Skin of body (tissue), 2 donors: ENCODE data around the gene CLINT1. TPM values are rescaled to one million over a fixed set of nuclear protein-coding genes. Genes with fewer than 3 reads are reported as not detected.
A peak's percentile ranks its signal among the peaks of the same experiment; 100 is the strongest.
"Not testable (repeated sequence)": the region's sequence is repeated elsewhere in the genome, so short reads cannot be mapped to it uniquely, and the experiment has no call there.

Source experiments
- DNase-seq: peaks from one replicate; lab custom pipeline; 2025; lab: John Stamatoyannopoulos, UW
- total RNA-seq: library from RNA; depleted of rRNA; stranded (reverse); fragments of >200 nt; gene quantifications from one replicate; pipeline ENCODE4 v1.2.3, GENCODE V29; 2014

Gene CLINT1
- 97.0 TPM for total RNA-seq

- peak; percentile 83 for DNase-seq
These were observed at the start of gene CLINT1 for GRCh38 chr5:157858527-157859226. CLINT1 (minus strand) TSS chr5:157859145; CDS start chr5:157858970, 175 bp downstream.

DNA sequence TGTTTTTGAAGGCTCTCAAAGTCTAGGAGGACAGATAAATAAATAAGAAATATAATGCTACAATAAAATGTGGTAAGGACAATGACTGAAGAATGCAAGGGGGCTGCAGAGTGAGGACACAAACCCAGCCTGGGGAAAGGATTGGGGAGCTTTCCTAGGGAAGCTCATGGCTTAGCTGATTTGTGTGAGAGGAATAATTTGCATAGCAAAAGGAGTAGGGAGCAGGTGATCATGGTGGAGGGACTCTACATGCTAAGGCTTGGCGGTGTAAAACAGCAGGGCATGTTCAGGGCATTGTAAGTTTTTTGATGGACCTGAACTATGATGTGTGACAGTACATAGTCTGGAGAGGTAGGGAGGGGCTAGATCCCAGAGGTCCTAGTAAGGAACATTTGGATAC lies 49.5 kb upstream of the CLINT1 start:
- no peak for DNase-seq

GRCh38 chr5:157907479-157907878 lies 48.5 kb upstream of the CLINT1 start:
- DNase-seq: no peak

DNA sequence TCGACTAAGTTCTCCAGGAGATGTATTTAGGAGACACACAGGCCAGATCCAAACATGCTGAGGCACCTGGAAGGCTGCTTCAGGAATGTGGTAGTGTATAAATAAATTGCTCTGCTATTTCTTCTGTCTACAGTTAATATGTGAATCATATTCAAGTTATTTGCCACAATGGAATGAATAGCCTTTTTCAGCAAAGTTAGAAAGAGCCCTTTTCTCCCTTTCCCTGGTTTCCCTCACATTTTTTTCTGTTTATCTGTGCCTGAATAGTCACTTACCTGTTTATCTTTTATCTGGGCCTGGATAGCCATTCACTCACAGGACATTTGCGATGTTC lies 44.1 kb upstream of the CLINT1 start:
- no peak for DNase-seq

DNA sequence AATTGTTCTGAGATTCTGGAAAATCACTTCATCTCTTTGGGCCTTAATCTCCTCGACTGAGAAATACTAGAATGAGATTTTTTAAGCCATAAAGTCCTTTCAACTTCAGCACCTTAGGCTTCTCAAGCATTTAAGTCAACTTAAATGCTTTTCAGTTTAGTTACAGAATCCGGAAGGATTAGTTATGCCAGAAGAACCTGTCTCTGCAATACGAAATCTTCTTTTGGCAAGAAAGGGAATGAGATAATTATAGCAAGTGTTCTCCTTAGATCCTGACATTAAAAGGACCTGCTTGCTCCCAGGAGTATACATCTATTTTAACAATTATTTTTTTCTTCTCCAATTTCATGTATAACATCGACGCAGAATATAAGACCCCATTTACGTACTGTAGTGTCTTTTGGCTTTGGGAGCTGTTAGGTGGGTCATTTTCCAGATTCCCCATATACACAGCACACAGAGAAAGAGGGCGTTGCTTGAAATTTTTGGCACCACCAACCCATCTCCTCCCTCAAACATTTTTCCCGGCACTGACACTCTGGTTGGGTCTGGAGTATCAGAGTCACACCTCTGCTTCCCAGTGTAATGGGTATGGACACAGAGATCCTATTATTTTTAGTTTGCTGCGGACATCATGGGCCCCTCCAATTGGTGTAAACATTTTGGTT lies 43.6 kb upstream of the CLINT1 start:
- no peak for DNase-seq

DNA sequence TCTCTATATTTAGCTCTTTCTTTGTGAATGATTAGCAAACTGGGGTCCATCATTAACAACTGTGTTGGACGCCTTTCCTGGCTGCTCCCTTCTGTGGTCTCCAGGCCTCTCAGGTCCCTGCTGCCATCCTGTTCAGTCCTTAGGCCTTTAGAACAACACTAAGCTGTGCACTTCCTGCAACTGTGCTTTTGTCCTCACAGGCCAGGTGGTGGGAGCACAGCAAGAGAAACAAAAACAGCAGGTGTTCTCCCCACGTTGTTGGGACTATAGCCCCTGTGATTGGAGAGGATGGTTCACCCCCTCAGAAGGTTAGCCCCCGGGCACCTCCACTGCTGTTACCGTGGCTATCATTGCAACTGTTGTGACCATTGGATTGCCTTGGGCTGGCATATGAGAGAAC lies 41.7 kb upstream of the CLINT1 start:
- DNase-seq: no peak

DNA sequence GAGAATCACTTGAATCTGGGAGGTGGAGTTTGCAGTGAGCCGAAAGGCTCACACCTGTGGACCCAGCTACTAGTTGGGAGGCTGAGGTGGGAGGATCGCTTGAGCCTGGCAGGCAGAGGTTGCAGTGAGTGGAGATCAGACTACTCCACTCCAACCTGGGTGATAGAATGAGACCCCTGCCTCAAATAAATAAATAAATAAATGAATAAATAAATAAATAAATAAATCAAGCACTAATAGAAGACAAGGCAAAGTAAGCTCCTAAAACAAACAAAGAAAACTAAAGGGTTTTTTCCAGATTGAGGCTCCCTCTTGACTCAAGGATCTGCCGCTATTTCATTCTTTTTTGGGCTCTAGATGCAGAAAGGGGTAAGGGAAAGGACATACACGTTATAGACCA lies 34.7 kb upstream of the CLINT1 start:
- no peak for DNase-seq

DNA sequence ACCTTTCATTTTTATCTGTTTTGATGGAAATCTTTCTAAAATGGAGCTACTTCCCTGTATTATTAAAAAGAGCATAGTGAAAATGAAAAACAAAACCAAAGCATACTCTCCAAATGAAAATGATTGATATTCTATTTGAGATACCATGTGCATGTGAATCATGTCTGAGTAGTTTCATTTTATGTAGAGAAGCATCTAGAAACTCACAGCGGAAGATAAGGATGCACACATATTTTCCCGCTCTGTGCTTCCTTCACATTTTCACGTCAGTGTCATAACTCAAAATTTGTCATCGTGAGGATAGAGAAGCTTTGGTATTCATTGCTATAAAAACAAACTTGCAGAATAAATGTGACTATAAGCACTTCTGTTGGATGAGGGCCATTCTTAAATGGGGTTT lies 34.0 kb upstream of the CLINT1 start:
- DNase-seq: no peak

DNA sequence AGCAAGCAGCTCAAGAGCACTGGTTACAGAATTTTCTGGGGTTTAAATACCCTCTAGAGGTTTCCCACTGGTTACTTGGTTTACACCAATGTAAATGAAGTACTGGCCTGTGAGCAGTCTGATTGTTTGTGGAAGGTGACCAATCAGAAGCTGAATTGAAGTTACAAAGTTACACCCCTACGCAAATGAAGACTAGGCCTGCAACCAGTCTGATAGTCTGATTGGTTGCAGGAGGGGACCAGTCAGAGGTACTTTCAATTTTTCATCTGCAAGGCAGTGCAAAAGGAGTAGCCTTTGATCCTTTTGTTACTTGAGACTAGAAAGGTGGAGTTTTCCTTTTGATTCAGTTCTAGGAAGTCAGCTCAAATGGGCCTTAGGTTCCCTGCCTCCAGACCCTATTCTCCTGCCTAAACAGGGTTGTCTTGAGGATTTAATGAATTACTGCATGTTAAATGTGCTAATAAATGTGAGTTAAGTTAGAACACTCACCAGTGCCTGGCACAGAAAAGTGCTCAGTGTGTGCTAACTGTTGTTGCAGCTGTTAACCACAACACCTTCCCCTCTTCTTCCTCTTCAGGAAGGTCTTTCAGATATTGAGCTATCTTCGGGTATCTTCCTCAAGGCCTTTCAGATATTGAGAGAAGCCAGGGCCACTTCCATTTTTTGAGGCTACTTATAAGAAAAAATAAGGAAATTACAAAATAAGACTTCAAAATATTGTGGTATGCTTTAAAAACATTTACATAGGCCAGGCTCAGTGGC lies 32.1 kb upstream of the CLINT1 start:
- DNase-seq: no peak

DNA sequence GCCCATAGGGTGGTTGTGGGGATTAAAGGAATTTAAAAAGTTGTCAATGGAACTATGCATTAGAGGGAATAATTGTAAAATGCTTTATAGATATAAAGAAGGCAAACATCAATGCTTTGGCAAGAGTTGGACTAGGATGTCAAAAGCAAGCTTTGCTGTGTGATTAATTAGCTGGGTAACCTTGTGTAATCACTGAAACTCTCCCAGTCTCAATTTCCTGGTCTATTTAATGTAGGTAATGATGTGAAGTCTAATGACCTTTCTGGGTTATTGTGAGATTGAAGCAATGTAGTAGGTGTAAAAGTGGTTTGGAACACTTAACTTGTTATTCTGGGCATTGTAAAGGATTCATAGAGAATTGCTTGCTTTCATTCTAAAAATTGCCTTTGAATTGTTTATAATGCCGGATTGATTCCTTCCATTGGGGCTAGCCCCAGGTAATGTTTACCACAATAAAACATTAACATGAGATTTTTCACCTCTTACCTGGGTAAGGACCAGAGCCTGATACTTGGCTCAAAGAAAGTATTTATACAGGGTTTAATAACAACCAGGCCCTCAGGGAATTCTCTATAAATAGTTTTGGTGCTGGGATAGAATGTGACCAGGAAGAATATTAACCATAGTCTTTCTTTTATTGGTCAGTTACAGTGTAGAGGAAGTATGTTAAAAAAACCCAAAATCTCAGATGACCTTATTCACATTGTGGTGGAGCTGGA lies 30.0 kb upstream of the CLINT1 start:
- no peak for DNase-seq

- DNase-seq: no peak
These were observed 27.9 kb upstream of the CLINT1 start for GRCh38 chr5:157886796-157887380.

DNA sequence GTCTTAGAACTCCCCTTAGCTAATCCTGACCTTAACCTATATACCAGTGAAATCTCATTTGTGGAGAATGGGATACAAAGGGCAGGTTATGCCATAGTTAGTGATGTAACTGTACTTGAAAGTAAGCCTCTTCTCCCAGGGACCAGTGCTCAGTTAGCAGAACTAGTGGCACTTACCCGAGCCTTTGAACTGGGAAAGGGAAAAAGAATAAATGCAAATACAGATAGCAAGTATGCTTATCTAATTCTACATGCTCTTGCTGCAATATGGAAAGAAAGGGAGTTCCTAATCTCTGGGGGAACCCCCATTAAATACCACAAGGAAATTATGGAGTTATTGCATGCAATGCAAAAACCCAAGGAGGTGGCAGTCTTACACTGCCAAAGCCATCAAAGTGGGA lies 26.1 kb upstream of the CLINT1 start:
- DNase-seq: not testable (repeated sequence)

DNA sequence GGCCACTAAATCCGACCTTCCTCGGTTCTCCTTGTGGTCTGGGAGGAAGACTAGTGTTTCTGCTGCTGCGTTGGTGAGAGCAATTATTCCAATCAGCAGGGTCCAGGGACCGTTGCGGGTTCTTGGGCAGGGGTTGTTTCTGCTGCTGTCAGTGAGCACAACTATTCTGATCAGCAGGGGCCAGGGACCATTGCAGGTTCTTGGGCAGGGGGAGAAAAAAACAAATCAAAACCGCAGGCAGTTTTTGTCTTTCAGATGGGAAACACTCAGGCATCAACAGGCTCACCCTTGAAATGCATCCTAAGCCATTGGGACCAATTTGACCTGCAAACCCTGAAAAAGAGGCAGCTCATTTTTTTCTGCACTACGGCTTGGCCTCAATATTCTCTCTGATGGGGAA lies 22.6 kb upstream of the CLINT1 start:
- DNase-seq: not testable (repeated sequence)

GRCh38 chr5:157877821-157878220 lies 18.9 kb upstream of the CLINT1 start:
- no peak for DNase-seq

GRCh38 chr5:157874861-157875260 lies 15.9 kb upstream of the CLINT1 start:
- no peak for DNase-seq

- peak; percentile 3 for DNase-seq
These were observed 12.2 kb upstream of the CLINT1 start for GRCh38 chr5:157870837-157871834.

GRCh38 chr5:157867751-157868387 lies 8.9 kb upstream of the CLINT1 start:
- DNase-seq: no peak

DNA sequence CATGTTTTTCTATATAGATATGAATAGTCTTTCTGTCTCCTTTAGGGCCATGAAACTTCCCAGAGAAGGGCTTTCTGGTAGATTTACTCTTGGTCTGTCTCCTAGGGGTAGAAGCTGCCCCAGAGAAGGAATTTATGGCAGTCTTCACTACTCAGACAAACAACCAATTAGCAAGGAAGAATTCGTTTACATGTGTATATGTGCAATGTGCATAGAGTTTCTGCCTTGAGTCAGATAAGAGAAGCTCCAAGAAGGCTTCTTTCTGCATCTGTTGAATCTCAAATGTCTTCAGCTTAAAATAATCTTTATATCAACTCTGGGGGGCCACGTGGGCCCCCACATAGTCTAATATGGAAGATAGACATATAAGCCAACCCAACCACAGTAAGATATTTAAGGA lies 7.6 kb upstream of the CLINT1 start:
- no peak for DNase-seq

- DNase-seq: no peak
These were observed 6.8 kb upstream of the CLINT1 start for GRCh38 chr5:157865781-157866180.

GRCh38 chr5:157864067-157864466 lies 5.1 kb upstream of the CLINT1 start:
- no peak for DNase-seq
